Smooth muscle cell (in vitro differentiated cells): ENCODE results near the gene SMG6. TPM values are rescaled to one million over a fixed set of nuclear protein-coding genes. Genes with fewer than 3 reads are reported as not detected.
A peak's percentile ranks its signal among the peaks of the same experiment; 100 is the strongest.

Experiments used
- DNase-seq: peaks from one replicate; lab custom pipeline; 2025; ENCODE audit not compliant: unreplicated experiment; lab: John Stamatoyannopoulos, UW
- H2AFZ ChIP-seq: fragments of 200-600 bp; sonication (generic); 2 replicates; pipeline ENCODE4 v1.6.0; 2016; ENCODE audit warnings: antibody characterized with exemption, low read depth, mild to moderate bottlenecking
- H3F3A ChIP-seq: fragments of 200-600 bp; sonication (generic); 2 replicates; pipeline ENCODE4 v1.6.0; 2017; ENCODE audit warnings: antibody characterized with exemption, low read depth
- H3K27ac ChIP-seq: fragments of 200-600 bp; sonication (generic); 2 replicates; pipeline ENCODE4 v1.5.1; 2016; ENCODE audit warnings: low read depth, mild to moderate bottlenecking
- H3K27me3 ChIP-seq: fragments of 200-600 bp; sonication (generic); 2 replicates; pipeline ENCODE4 v1.6.1; 2016; ENCODE audit warnings: low read depth, mild to moderate bottlenecking
- H3K36me3 ChIP-seq: fragments of 200-600 bp; sonication (generic); 2 replicates; pipeline ENCODE4 v1.5.1; 2016; ENCODE audit warnings: low read depth
- H3K4me1 ChIP-seq: fragments of 200-600 bp; sonication (generic); 2 replicates; pipeline ENCODE4 v1.5.1; 2016; ENCODE audit warnings: low read depth
- H3K4me2 ChIP-seq: fragments of 200-600 bp; sonication (generic); 2 replicates; pipeline ENCODE4 v1.6.0; 2016; ENCODE audit warnings: mild to moderate bottlenecking
- H3K4me3 ChIP-seq: fragments of 200-600 bp; sonication (generic); 2 replicates; pipeline ENCODE4 v1.5.1; 2016; ENCODE audit warnings: mild to moderate bottlenecking
- H3K79me2 ChIP-seq: fragments of 200-600 bp; sonication (generic); 2 replicates; pipeline ENCODE4 v1.6.0; 2016; ENCODE audit warnings: low read depth, mild to moderate bottlenecking
- H3K9ac ChIP-seq: fragments of 200-600 bp; sonication (generic); 2 replicates; pipeline ENCODE4 v1.6.0; 2016; ENCODE audit warnings: low read depth
- H3K9me3 ChIP-seq: fragments of 200-600 bp; sonication (generic); replicated peaks from 2 replicates; pipeline ENCODE4 v1.5.1; 2016; ENCODE audit warnings: low read depth
- H4K20me1 ChIP-seq: fragments of 200-600 bp; sonication (generic); 2 replicates; pipeline ENCODE4 v1.6.0; 2016; ENCODE audit warnings: low read depth
- CTCF ChIP-seq: fragments of 200-600 bp; sonication (generic); IDR thresholded peaks from 2 replicates; pipeline ENCODE4 v1.5.1; 2017; ENCODE audit warnings: borderline replicate concordance, mild to moderate bottlenecking, antibody characterized with exemption; ENCODE audit not compliant: insufficient read depth, poor library complexity, severe bottlenecking
- WGBS: methylation state at CpG from one replicate; pipeline ENCODE4 v1.1.7; 2016; ENCODE audit warnings: low lambda C conversion rate; 5-methylcytosine and 5-hydroxymethylcytosine counted together
- polyA plus RNA-seq: library from polyadenylated mRNA; unstranded; fragments of >200 nt; fragmentation: Nextera tagmentation; extraction: Ambion mirVana; gene quantifications from 2 replicates; pipeline ENCODE4 v1.2.1, GENCODE V29; 2016
- total RNA-seq: library from RNA; depleted of rRNA; stranded (reverse); fragments of >200 nt; gene quantifications from 2 replicates; pipeline ENCODE4 v1.2.3, GENCODE V29; 2014

SMG6 gene
- total and polyA plus RNA-seq, 2 experiments from 2014 or later: 10.6 to 21.4 TPM

DNA sequence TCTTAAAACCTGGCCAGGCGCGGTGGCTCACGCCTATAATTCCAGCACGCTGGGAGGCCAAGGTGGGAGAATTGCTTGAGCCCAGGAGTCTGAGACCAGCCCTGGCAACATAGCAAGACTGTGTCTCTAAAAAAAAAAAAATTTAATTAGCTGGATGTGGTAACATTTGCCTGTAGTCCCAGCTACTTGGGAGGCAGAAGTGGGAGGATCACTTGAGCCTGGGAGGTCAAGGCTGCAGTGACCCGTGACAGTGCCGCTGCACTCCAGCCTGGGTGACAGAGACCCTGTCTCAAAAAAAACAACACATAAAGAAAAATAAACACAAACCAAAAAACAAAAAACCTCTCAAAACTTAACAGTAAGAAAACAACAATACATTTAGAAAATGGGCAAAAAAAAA is 106.3 kb downstream of the SMG6 start:
- Histone ChIP-seq H3K27me3 (no peaks in the 10 kb centered on the region), H3K4me2 (no peak overlapping the region), H3K36me3 (no peaks in the 10 kb centered on the region), H4K20me1 (no peaks in the 10 kb centered on the region), H3K27ac (no peak overlapping the region), H2AFZ (no peak overlapping the region), H3K79me2 (peaks cover 5% of the 10 kb centered on the region), H3K4me1 (no peaks in the 10 kb centered on the region), H3K9me3 (no peaks in the 10 kb centered on the region), H3F3A (peaks cover 13% of the 10 kb centered on the region), H3K9ac (no peak overlapping the region), H3K4me3 (no peak overlapping the region)
- no peak for TF ChIP-seq CTCF
- WGBS: 93% methylated on average over 6 of the region's 6 CpGs
- DNase-seq: no peak

DNA sequence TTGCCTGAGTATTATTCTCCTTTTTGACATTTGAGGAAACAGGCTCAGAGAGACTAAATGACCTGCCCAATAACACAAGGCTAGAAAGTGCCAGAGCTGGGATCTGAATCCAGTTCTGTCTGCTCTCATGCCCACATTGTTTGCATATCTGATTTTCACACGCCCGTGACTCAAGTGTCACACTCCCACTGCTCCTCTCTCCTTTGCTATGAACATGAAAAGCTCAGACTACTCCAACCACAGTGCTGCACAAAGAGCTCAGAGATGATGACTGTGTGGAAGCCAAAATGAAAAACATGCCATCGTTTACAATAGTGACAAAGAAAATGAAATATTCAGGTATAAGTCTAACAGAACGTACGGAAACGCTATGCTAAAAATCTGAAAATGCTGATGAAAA is 107.9 kb downstream of the SMG6 start:
- no peak overlapping the region for H3K4me2 ChIP-seq
- no peak overlapping the region for H2AFZ ChIP-seq
- H3K27ac ChIP-seq: peak overlapping the region; percentile 45
- no peak overlapping the region for H3K9ac ChIP-seq
- peaks cover 8% of the 10 kb centered on the region for H3K4me1 ChIP-seq
- H3K27me3 ChIP-seq: no peaks in the 10 kb centered on the region
- H3K4me3 ChIP-seq: no peak overlapping the region
- TF ChIP-seq CTCF: no peak
- H3K36me3 ChIP-seq: no peaks in the 10 kb centered on the region
- 61% methylated on average over 6 of the region's 6 CpGs for WGBS
- H3K9me3 ChIP-seq: no peaks in the 10 kb centered on the region
- peaks cover 21% of the 10 kb centered on the region for H3F3A ChIP-seq
- DNase-seq: no peak
- H3K79me2 ChIP-seq: peaks cover 5% of the 10 kb centered on the region
- H4K20me1 ChIP-seq: no peaks in the 10 kb centered on the region

- Histone ChIP-seq H3K27me3 (no peaks in the 10 kb centered on the region), H3K36me3 (no peaks in the 10 kb centered on the region), H2AFZ (no peak overlapping the region), H3K4me1 (peaks cover 8% of the 10 kb centered on the region), H3K27ac (peak overlapping the region; percentile 45), H4K20me1 (no peaks in the 10 kb centered on the region), H3K4me3 (no peak overlapping the region), H3F3A (peaks cover 21% of the 10 kb centered on the region), H3K4me2 (no peak overlapping the region), H3K9me3 (no peaks in the 10 kb centered on the region), H3K79me2 (peaks cover 5% of the 10 kb centered on the region), H3K9ac (no peak overlapping the region)
- TF ChIP-seq CTCF: no peak
- DNase-seq: no peak
- 74% methylated on average over 5 of the region's 5 CpGs for WGBS
Measured at GRCh38 chr17:2194889-2195335, 108.7 kb downstream of the SMG6 start.

GRCh38 chr17:2192367-2193057 is 111.1 kb downstream of the SMG6 start:
- no peak for TF ChIP-seq CTCF
- H3K27me3 ChIP-seq: no peaks in the 10 kb centered on the region

More at GRCh38 chr17:2192367-2193057, 111.1 kb downstream of the SMG6 start:
- Histone ChIP-seq H3K4me2 (peak overlapping the region; percentile 51), H3K9ac (peak overlapping the region; percentile 50), H3K36me3 (no peaks in the 10 kb centered on the region), H3K4me3 (no peak overlapping the region), H3K27ac (peak overlapping the region; percentile 91), H4K20me1 (no peaks in the 10 kb centered on the region), H3F3A (peaks cover 17% of the 10 kb centered on the region), H3K79me2 (no peaks in the 10 kb centered on the region), H2AFZ (no peak overlapping the region), H3K9me3 (no peaks in the 10 kb centered on the region), H3K4me1 (peaks cover 8% of the 10 kb centered on the region)
- WGBS: 14% methylated on average over 7 of the region's 7 CpGs
- no peak for DNase-seq
